Parathyroid adenoma (tissue), 2 donors: ENCODE results near the gene BAG1.
A peak's percentile ranks its signal among the peaks of the same experiment; 100 is the strongest.

Experiments used
- H2AFZ ChIP-seq: fragments of 300-600 bp; sonication (generic); one replicate; pipeline ENCODE4 v1.7.0; 2017; ENCODE audit warnings: antibody characterized with exemption, mild to moderate bottlenecking
- H3K27ac ChIP-seq: fragments of 300-600 bp; sonication (generic); one replicate; pipeline ENCODE4 v1.7.0; 2017
- H3K27me3 ChIP-seq: fragments of 300-600 bp; sonication (generic); one replicate; pipeline ENCODE4 v1.7.0; 2017; ENCODE audit warnings: low read length; ENCODE audit not compliant: control insufficient read depth, insufficient read depth
- H3K36me3 ChIP-seq: fragments of 300-600 bp; sonication (generic); one replicate; pipeline ENCODE4 v1.7.0; 2017; ENCODE audit warnings: low read length; ENCODE audit not compliant: control insufficient read depth, insufficient read depth
- H3K4me1 ChIP-seq: fragments of 300-600 bp; sonication (generic); one replicate; pipeline ENCODE4 v1.7.0; 2017; ENCODE audit warnings: control low read depth
- H3K4me2 ChIP-seq: fragments of 300-600 bp; sonication (generic); one replicate; pipeline ENCODE4 v1.7.0; 2017; ENCODE audit warnings: low read length
- H3K4me3 ChIP-seq: fragments of 300-600 bp; sonication (generic); one replicate; pipeline ENCODE4 v1.7.0; 2017; ENCODE audit warnings: low read depth, low read length
- H3K79me2 ChIP-seq: fragments of 300-600 bp; sonication (generic); one replicate; pipeline ENCODE4 v1.7.0; 2017; ENCODE audit warnings: control low read depth
- H3K9ac ChIP-seq: fragments of 300-600 bp; sonication (generic); one replicate; pipeline ENCODE4 v1.7.0; 2017; ENCODE audit warnings: mild to moderate bottlenecking
- H3K9me3 ChIP-seq: fragments of 300-600 bp; sonication (generic); one replicate; pipeline ENCODE4 v1.7.0; 2017; ENCODE audit warnings: low read length; ENCODE audit not compliant: control insufficient read depth
- CTCF ChIP-seq: fragments of 300-600 bp; sonication (generic); IDR thresholded peaks from one replicate; pipeline ENCODE4 v1.7.0; 2017; ENCODE audit warnings: antibody characterized with exemption, mild to moderate bottlenecking
- donor health status: primary hyperparathyroidism.

The BAG1 gene

GRCh38 chr9:33227741-33228140 lies 36.8 kb downstream of the BAG1 start:
- H3K27me3 ChIP-seq: no peaks in the 10 kb centered on the region
- H3K4me1 ChIP-seq: no peaks in the 10 kb centered on the region
- H3K9me3 ChIP-seq: no peaks in the 10 kb centered on the region
- no peak overlapping the region for H2AFZ ChIP-seq
- H3K79me2 ChIP-seq: no peaks in the 10 kb centered on the region
- H3K27ac ChIP-seq: no peak overlapping the region
- no peaks in the 10 kb centered on the region for H3K36me3 ChIP-seq
- H3K9ac ChIP-seq: no peak overlapping the region
- no peak overlapping the region for H3K4me2 ChIP-seq
- no peak overlapping the region for H3K4me3 ChIP-seq
- no peak for TF ChIP-seq CTCF

- no peak overlapping the region for H3K4me3 ChIP-seq
- no peaks in the 10 kb centered on the region for H3K36me3 ChIP-seq
- no peak overlapping the region for H3K4me2 ChIP-seq
- H3K27me3 ChIP-seq: no peaks in the 10 kb centered on the region
- no peaks in the 10 kb centered on the region for H3K4me1 ChIP-seq
- no peak overlapping the region for H3K27ac ChIP-seq
- H3K9ac ChIP-seq: no peak overlapping the region
- no peak for TF ChIP-seq CTCF
- H2AFZ ChIP-seq: no peak overlapping the region
- no peaks in the 10 kb centered on the region for H3K79me2 ChIP-seq
- H3K9me3 ChIP-seq: no peaks in the 10 kb centered on the region
Observed at GRCh38 chr9:33227008-33227398, 37.5 kb downstream of the BAG1 start.

- Histone ChIP-seq H3K4me3 (no peak overlapping the region), H3K9me3 (no peaks in the 10 kb centered on the region), H3K9ac (no peak overlapping the region), H3K79me2 (no peaks in the 10 kb centered on the region), H3K4me1 (no peaks in the 10 kb centered on the region), H3K27me3 (no peaks in the 10 kb centered on the region), H3K4me2 (no peak overlapping the region), H2AFZ (no peak overlapping the region), H3K36me3 (no peaks in the 10 kb centered on the region), H3K27ac (no peak overlapping the region)
- TF ChIP-seq CTCF: peak; percentile 60
Observed at GRCh38 chr9:33225319-33226147, 39.0 kb downstream of the BAG1 start.

DNA sequence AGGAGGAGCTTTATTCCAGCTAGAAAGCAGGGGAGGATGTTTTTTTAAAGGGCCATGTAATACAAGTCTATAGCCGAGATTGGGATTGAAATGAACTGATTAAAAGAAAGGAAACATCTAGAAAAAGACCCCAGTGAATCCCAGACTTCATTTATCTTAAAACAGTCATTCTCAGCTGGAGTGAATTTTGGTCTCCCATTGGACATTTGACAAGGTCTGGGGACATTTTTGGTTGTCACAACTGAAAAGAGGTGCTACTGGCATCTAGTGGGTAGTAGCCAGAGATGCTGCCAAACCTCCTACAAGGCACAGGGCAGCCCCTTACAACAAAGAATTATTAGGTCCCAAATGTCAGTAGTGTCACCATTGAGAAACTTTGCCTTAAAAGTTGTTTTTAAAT lies 40.8 kb downstream of the BAG1 start:
- Histone ChIP-seq H3K79me2 (no peaks in the 10 kb centered on the region), H3K9me3 (no peaks in the 10 kb centered on the region), H3K4me3 (no peak overlapping the region), H3K27me3 (no peaks in the 10 kb centered on the region), H3K9ac (no peak overlapping the region), H3K4me1 (no peaks in the 10 kb centered on the region), H2AFZ (no peak overlapping the region), H3K36me3 (no peaks in the 10 kb centered on the region), H3K27ac (no peak overlapping the region), H3K4me2 (no peak overlapping the region)
- peak; percentile 19 for TF ChIP-seq CTCF

DNA sequence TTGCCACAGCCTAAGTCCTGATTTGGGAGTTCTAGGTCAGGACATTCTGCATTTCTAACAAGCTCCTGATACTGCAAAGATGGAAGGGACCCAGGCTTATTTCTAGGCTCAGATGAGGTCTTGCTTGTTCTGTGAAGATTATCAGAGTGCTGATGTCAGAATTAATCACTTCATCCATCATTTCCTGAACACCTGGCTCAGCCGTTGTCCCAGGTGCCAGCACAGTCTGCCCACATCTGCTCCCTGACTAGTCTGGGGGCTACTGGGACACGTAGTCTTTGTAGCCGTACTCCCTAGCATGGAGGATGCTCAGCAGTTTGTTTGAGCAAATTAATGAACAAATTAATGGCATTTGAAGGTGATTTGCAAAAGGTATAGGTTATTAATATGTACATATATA lies 42.5 kb downstream of the BAG1 start:
- Histone ChIP-seq H3K4me1 (no peaks in the 10 kb centered on the region), H2AFZ (no peak overlapping the region), H3K79me2 (no peaks in the 10 kb centered on the region), H3K4me2 (no peak overlapping the region), H3K27ac (no peak overlapping the region), H3K27me3 (no peaks in the 10 kb centered on the region), H3K36me3 (no peaks in the 10 kb centered on the region), H3K9ac (no peak overlapping the region), H3K4me3 (no peak overlapping the region), H3K9me3 (no peaks in the 10 kb centered on the region)
- TF ChIP-seq CTCF: no peak
